HG03442 (cell line): ENCODE results near the gene TOMM20.
"Not testable (repeated sequence)": the region's sequence is repeated elsewhere in the genome, so short reads cannot be mapped to it uniquely, and the experiment has no call there.

Experiments
- ATAC-seq: cut with Tn5 transposase; IDR thresholded peaks from one replicate; pipeline ENCODE4 v1.9.1; 2021; ENCODE audit warnings: mild to moderate bottlenecking, moderate library complexity; ENCODE audit not compliant: unreplicated experiment

TOMM20 gene

GRCh38 chr1:235080297-235080657 lies 48.4 kb downstream of the TOMM20 start:
- not testable (repeated sequence) for ATAC-seq

GRCh38 chr1:235079443-235080296 lies 49.0 kb downstream of the TOMM20 start:
- ATAC-seq: no peak

- no peak for ATAC-seq
These were observed 49.9 kb downstream of the TOMM20 start for GRCh38 chr1:235078480-235079381.

DNA sequence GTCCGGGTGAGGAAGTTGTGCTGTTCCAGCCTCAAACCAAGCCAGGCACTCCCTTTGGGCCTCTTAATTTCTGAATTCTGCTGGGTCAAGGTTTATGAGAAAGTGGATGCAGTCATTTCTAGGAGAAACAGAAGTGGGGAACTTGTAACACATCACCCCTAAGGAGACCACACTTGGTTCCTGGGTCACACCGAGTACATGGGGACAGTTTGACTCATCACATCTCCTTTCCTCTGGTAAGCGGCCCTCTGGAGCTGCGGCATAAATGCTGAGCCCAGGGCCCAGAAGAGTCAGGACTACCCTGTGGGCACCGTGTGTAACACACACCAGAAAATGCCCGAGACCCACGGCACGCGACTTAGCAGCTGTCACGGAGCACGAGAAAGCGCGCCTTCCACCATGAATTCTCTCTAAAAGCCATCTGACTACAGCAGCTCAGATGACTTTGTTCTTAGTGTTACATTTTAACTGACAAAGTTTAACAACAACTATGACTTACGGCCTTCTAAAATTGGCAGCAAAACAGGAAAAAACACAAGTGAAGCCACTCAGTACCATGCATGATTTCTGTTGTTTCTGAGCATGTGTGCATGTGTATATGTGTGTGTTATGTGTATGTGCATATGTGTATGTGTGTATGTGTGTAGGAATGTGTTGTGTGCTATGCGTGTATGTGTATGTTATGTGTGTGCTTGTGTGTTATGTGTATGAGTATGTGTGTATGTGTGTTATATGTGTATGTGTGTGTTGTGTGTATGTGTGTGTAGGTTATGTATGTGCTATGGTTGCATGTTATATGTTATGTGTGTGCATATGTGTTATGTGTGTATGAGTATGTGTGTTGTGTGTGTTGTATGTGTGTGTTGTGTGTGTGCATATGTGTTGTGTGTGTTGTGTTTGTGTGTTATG lies 50.8 kb downstream of the TOMM20 start:
- peak; percentile 32 for ATAC-seq

DNA sequence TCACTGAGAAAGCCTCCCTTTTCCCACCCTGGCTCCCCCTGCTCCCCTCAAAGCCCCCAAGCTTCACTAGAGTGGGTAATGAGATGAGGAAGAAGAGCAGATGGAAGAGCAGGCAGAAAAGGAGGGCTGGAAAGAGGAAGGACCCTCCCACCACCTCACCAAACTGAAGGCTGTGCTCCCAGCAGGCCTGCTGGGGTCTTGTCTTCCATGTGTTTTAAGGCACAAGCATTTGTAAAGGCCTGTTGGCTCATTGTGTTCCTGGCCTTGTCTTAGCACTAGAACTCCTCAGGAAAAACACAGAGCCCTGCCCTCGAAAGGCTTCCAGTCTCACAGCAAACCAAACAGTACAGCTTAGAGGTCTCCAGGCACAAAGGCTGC lies 51.5 kb downstream of the TOMM20 start:
- ATAC-seq: no peak

DNA sequence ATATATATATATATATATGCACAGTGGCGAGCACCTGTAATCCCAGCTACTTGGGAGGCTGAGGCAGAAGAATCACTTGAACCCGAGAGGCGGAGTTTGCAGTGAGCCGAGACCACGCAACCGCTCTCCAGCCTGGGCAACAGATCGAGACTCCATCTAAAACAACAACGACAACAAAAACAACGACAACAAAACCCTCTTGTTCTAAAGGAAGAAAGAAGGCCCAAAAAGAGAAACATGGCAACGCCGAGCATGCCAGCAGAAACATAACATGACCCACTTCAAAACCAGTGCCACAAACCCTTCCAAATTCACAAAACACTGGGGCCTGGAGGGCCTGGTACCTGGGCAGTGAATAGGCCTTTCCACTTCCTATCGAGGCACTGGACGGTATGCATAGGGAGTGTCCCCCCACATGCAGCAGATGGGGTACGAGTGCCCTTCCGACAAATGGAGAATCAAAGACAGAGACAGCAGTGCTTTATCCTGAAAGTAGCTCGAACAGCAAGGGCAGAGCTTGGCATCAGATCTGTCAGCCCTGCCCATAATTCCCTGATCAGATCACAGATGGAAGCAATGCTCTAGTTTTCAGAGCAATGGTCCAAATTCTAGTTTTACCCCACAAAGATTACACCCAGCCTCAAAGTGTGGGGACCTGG lies 52.0 kb downstream of the TOMM20 start:
- no peak for ATAC-seq

GRCh38 chr1:235075777-235076308 lies 52.8 kb downstream of the TOMM20 start:
- ATAC-seq: no peak

DNA sequence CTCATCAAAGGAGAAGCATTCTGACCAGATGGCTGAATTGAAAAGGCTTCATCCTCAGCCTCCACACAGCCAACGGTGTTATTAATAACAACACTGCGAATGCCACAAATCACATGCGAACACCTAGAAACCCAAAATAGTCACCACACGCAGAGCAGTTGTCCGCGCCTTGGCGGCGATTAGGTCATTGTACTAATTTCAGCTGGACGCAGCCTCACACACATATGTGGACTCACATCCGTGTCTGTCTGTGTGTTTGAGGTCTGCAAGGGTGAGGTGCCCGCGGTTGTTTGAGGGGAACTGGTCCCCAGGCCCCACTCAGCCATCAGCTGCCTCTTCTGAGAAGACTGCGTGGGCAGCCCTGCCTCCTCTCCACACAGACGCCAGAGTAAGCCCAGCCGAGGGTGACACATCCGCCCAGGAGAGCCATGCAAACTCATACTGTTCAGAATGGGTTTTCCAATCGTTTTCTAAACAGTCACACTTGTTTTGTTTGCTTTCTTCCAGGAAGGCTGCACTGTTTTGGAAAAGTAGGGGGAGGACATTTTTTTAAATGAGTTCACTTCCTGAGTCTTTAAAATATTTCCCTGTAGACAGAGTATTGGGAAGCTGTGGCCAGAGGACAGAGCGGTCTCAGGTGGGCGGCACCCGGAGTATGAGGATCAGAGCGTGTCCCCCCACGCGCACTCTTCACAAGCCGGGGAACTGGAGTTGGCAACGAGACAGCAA lies 53.4 kb downstream of the TOMM20 start:
- ATAC-seq: peak; percentile 64

DNA sequence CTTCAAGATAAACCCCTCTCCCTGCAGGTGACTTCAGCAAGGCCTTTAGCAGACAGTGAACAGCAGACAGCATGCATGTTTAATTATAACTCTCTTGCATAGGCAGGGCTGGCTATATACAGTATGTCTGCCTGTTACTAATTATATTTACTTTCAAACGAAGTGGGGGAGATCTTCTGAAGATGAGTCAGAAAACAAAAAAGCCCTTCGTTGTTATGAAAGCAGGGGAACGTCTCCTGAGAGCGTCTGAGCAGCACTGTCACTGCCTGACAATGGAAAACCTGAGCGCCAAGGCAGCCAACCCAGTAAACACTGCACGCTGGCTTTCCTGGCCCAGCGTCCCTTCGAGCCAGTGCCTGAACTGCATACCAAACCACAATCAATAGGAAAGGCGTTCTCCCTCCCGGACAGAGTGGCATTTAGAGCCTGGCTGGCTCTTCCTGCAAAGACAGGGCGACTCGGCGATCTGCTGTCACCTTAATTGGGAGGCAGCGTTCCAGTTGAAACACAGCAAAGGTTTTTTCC lies 54.1 kb downstream of the TOMM20 start:
- peak; percentile 37 for ATAC-seq

DNA sequence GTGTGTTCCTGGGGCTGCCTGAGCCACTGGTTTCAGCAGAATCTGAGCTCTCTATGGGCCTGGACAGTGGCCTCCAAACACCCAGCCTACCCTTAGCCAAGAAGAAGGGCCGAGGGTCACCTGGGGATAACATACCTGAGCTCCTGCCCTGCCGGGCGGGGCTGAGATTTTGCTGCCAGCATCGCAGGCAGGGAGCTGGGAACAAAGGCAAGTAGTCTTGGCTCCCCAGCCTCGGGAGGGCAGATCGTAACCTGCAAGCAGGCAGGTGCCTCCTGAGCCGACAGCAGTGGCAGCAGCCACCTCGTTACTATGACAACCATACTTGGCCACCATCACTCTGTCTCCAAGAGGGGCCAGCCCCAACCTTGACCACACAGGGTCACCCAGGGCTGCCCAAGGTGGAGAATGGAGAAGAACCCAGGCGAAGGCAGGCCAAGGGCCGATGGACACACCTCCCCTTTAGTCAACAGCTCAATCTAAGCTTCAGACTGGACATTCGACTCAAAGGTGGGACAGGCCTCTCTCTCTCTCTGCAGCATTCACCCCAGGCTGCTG lies 54.6 kb downstream of the TOMM20 start:
- no peak for ATAC-seq

DNA sequence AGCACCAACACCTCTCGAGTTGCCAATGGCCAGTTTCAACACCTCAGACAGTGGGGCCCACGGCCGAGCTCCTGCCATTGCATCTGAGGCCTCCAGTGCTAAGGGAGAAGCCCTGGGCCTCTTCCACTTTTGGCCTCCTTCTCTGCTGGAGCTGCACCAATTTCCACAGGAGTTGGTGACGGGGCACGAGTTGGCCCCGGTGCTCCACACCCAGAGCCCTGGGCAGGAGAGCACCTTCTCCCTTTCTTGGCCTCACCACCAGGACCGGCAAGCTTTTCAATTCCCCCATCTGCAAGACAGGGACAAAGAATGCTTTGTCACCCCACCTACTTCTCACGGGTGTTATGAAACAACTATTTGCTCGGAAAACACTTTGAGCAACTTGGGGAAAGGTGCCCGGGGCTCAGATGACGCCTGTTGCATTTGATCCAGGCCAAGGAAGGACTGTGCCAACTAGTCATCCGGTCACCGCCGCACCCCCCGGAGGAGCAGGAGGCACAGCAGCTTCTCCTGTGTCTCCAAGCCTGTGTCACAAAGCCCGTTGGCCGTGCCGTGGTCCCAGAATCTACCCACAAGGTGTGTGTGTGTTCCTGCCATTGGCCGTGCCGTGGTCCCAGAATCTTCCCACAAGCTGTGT lies 55.2 kb downstream of the TOMM20 start:
- ATAC-seq: no peak

- ATAC-seq: not testable (repeated sequence)
These were observed 56.1 kb downstream of the TOMM20 start for GRCh38 chr1:235072577-235072976.

GRCh38 chr1:235072096-235072495 lies 56.5 kb downstream of the TOMM20 start:
- no peak for ATAC-seq

DNA sequence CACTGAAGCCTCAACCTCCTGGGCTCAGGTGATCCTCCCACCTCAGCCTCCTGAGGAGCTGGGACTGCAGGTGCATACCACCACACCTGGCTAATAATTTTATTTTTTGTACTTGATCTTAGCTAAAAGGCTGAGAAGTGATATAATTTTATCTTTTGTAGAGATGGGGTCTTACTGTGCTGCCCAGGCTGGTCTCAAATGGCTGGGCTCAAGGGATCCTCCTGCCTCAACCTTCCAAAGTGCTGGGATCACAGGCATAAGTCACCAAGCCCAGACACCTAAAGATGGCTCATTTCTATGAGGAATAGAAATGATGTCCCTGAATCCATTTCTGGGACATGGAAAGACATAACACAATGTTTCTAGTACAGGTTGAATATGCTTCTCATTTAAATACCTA lies 57.8 kb downstream of the TOMM20 start:
- no peak for ATAC-seq

DNA sequence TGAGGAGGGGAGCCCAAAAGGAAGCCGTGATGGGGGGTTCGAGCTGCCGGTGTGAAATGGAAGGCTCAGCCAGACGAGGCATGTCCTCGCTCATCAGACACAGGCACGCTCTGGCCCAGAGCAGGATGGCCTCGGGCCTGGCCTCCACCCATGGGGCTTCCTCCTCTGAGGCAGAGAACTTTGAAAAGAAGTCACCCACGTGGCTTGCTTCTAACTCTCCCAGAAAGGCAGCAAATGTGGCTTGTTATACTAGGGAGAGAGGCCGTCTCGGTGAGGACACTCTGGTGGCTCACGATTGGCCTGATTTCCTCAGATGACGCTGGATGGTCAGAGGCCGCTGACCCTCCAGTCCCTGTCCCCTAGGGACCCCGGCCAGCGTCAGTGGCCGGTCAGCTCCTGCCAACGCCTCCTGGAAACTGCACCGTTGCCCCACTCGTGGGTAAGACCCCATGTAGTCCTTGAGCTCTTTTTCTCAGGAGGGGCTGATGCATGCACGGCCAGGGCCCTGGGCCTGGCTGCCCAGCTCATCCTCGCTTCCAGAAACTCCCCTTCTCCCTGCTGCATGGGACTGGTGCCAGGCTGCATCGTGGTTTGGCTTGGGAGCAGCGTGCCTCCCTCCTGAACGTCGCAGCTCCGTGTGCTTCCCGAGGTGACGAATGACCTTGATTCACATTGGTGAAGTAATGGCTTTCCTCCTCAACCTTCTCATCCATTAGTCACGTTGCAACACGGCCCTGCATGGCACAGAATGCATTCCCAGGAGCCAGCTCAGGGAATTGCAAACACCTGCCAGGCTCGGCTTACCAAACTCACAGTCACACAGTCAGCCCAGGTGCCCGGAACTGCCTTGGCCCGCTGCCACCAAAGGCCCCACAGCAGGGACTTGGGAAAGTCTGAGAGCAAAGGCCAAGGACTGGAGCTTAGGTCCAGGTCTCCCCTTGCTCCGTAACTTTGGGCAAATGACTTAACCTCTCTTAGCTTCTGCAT lies 58.8 kb downstream of the TOMM20 start:
- ATAC-seq: no peak

DNA sequence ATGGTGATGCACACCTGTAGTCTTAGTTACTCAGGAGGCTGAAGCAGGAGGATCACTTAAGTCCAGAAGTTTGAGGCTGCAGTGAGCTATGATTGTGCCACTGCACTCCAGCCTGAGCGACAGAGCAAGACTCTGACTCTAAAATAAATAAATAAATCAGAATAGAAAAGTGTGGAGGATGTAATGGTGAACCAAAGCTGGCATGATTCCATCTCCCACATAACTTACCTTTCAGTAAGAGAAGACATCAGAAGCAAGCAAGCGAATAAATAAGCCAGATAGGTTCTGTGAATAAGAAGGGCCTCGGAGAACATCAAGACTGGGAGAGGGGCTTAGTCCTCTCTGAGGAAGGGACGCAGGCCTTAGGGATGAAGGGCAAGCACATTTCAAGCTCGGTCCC lies 59.5 kb downstream of the TOMM20 start:
- ATAC-seq: no peak
